Brain microvascular endothelial cell (primary cell): ENCODE measurements around the gene STK32B.
"Not testable (repeated sequence)": the region's sequence is repeated elsewhere in the genome, so short reads cannot be mapped to it uniquely, and the experiment has no call there.

Source experiments
- DNase-seq: peaks from one replicate; pipeline ENCODE4 v3.0.0-alpha.2; 2020
- H3K27ac ChIP-seq: fragments of 250-450 bp; sonication (Bioruptor Pico); 2 replicates; pipeline ENCODE4 v1.5.1; 2020; ENCODE audit warnings: mild to moderate bottlenecking, moderate library complexity
- H3K27me3 ChIP-seq: fragments of 250-450 bp; sonication (Bioruptor Pico); replicated peaks from 2 replicates; pipeline ENCODE4 v1.5.1; 2020; ENCODE audit warnings: mild to moderate bottlenecking
- H3K36me3 ChIP-seq: fragments of 250-450 bp; sonication (Bioruptor Pico); replicated peaks from 2 replicates; pipeline ENCODE4 v1.5.1; 2020; ENCODE audit warnings: mild to moderate bottlenecking
- H3K4me3 ChIP-seq: 2 replicates; pipeline ENCODE4 v1.5.1; 2011; ENCODE audit warnings: low read depth, mild to moderate bottlenecking, control low read depth, low read length, moderate library complexity
- in situ Hi-C: cut with HindIII; loops from 2 replicates; pipeline ENCODE4 v1.10.0; 2017; ENCODE audit warnings: low sequenced_read_pairs, low pct_ligation_motif_present
- TF ChIP-seq, protein P1 (sequence below): IDR thresholded peaks from 2 replicates; pipeline ENCODE4 v1.5.1; 2011; ENCODE audit warnings: low read depth, mild to moderate bottlenecking, moderate library complexity, low read length, control low read depth, inconsistent platforms; ENCODE audit errors: missing control alignments

STK32B gene

DNA sequence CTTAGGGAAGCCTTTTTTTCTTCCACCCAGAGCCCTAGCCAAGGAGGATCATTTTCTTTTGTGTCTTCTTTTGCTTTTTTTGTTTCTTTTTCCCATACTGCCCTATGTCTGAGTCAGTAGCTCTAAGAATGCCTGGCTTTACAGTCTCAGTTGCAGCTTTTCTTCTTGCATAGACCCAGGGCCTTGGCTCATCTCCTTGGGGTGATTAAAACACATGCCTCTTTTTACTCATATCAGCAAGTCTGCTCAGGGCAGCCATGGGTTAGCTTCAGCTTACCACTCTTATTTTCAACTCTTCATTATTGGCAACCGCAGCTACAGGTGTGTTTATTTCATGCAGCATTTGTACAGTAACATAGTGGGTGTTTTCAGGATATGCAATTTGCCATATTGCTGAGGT is 196.5 kb downstream of the STK32B start:
- H3K27ac ChIP-seq = no peak overlapping the region
- H3K4me3 ChIP-seq = no peak overlapping the region
- DNase-seq = no peak
- H3K36me3 ChIP-seq = no peaks in the 10 kb centered on the region
- H3K27me3 ChIP-seq = no peaks in the 10 kb centered on the region
- TF ChIP-seq, protein P1, sequence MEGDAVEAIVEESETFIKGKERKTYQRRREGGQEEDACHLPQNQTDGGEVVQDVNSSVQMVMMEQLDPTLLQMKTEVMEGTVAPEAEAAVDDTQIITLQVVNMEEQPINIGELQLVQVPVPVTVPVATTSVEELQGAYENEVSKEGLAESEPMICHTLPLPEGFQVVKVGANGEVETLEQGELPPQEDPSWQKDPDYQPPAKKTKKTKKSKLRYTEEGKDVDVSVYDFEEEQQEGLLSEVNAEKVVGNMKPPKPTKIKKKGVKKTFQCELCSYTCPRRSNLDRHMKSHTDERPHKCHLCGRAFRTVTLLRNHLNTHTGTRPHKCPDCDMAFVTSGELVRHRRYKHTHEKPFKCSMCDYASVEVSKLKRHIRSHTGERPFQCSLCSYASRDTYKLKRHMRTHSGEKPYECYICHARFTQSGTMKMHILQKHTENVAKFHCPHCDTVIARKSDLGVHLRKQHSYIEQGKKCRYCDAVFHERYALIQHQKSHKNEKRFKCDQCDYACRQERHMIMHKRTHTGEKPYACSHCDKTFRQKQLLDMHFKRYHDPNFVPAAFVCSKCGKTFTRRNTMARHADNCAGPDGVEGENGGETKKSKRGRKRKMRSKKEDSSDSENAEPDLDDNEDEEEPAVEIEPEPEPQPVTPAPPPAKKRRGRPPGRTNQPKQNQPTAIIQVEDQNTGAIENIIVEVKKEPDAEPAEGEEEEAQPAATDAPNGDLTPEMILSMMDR = no peak
- in situ Hi-C loops = no loop called here

DNA sequence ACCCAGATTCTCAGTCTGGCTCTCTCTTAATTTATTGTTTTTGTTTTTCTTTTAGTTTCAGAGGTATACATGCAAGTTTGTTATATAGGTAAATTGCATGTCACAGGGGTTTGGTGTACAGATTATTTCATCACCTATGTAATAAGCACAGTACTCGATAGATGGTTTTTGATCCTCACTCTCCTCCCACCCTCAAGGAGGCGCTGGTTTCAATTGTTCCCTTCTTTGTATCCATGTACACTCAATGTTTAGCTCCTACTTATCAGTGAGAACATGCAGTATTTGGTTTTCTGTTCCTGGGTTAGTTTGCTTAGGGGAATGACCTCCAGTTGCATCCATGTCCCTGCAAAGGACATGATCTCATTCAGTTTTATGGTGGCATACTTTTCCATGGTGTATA is 198.4 kb downstream of the STK32B start:
- H3K4me3 ChIP-seq = no peak overlapping the region
- no peak for DNase-seq
- no peaks in the 10 kb centered on the region for H3K36me3 ChIP-seq
- in situ Hi-C loops = no loop called here
- TF ChIP-seq, protein P1 = no peak
- no peaks in the 10 kb centered on the region for H3K27me3 ChIP-seq
- no peak overlapping the region for H3K27ac ChIP-seq

DNA sequence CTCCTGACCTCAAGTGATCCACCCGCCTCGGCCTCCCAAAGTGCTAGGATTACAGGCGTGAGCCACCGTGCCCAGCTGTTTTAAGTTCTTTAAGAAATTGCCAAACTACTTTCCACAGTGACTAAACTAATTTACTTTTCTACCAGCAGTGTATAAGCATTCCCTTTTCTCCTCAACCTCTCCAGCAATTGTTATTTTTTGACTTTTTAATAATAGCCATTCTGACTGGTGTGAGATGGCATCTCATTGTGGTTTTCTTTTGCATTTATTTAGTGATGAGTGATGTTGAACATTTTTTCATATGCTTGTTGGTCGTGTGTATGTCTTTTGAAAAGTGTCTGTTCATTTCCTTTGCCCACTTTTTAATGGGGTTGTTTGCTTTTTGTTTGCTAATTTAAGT is 199.3 kb downstream of the STK32B start:
- H3K4me3 ChIP-seq, DNase-seq, H3K36me3 ChIP-seq, H3K27ac ChIP-seq, H3K27me3 ChIP-seq, in situ Hi-C loops: not testable (repeated sequence)

DNA sequence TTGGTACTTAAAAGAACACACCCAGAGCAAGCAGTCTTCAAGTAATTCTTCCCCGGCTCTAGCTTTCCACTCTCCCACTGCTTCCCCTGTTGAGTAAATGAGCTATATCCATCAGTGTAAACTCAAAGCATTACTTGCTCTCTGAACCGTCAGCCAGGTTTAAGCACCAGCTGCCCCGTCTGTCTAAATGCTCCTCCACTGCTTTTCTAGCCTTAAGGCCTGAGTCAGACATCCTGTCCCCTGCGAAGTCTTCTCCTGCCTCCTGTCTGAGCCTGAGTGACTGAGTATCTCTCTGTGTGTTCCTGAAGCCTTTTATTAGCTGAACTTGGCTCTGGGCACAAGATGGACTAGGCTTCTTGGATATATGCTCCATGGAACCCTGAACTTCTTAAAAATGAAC is 205.1 kb downstream of the STK32B start:
- H3K4me3 ChIP-seq = no peak overlapping the region
- no peaks in the 10 kb centered on the region for H3K27me3 ChIP-seq
- TF ChIP-seq, protein P1 = no peak
- in situ Hi-C loops = no loop called here
- H3K27ac ChIP-seq = no peak overlapping the region
- no peak for DNase-seq
- H3K36me3 ChIP-seq = no peaks in the 10 kb centered on the region

DNA sequence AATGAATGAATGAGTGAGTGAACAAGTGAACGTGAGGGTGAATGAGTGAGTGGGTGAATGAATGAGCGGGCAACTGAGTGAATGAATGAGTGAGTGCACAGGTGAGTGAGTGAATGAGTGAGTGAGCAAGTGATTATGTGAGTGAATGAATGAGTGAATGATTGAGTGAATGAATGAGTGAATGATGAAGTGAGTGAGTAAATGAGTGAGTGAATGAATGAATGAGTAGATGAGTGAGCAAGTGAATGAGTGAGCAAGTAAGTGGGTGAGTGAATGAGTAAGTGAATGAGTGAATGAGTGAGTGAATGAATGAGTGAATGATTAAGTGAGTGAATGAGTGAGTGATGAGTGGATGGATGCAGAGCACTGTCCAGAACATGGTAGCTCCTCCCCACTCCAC is 205.8 kb downstream of the STK32B start:
- DNase-seq = no peak
- TF ChIP-seq, protein P1 = no peak
- in situ Hi-C loops = no loop called here
- no peak overlapping the region for H3K27ac ChIP-seq
- no peaks in the 10 kb centered on the region for H3K27me3 ChIP-seq
- H3K36me3 ChIP-seq = no peaks in the 10 kb centered on the region
- H3K4me3 ChIP-seq = no peak overlapping the region

DNA sequence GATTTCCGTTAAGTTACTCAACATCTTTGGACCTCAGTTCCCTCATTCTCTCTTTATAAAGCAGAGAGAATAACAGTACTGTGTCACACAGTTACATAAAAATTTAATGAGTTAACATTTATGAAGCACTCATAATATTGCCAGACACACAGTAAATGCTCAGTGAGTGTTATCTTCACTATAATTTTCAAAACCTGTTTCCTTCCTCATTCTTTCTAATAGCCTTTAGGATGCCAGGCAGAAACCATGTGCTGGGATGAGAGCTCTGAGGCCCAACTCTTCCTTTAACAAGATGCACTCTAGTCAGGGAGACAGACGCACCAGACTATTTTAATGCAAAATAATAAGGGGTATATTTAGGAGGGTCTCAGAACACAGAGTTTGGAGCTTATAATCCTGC is 208.2 kb downstream of the STK32B start:
- TF ChIP-seq, protein P1 = no peak
- no peak overlapping the region for H3K4me3 ChIP-seq
- H3K27me3 ChIP-seq = no peaks in the 10 kb centered on the region
- in situ Hi-C loops = no loop called here
- no peaks in the 10 kb centered on the region for H3K36me3 ChIP-seq
- DNase-seq = no peak
- no peak overlapping the region for H3K27ac ChIP-seq
